Mesodermal cell (in vitro differentiated cells): ENCODE results near the gene CBFA2T3.

ENCODE experiments used
- H3K27ac ChIP-seq: 2 replicates; pipeline ENCODE4 v1.7.0; 2013; ENCODE audit warnings: mild to moderate bottlenecking, low read depth, low read length, moderate library complexity; ENCODE audit not compliant: severe bottlenecking
- H3K36me3 ChIP-seq: 2 replicates; pipeline ENCODE4 v1.7.1; 2013; ENCODE audit warnings: mild to moderate bottlenecking, low read length, moderate library complexity; ENCODE audit not compliant: control insufficient read depth, insufficient read depth
- H3K4me1 ChIP-seq: one replicate; pipeline ENCODE4 v1.7.1; 2013; ENCODE audit warnings: mild to moderate bottlenecking, low read length; ENCODE audit not compliant: insufficient read depth, control insufficient read depth, poor library complexity, severe bottlenecking
- H3K4me3 ChIP-seq: 2 replicates; pipeline ENCODE4 v1.7.0; 2013; ENCODE audit warnings: low read length, control low read depth, mild to moderate bottlenecking; ENCODE audit not compliant: insufficient read depth, poor library complexity, severe bottlenecking; ENCODE audit errors: extremely low read depth
- H3K9me3 ChIP-seq: 2 replicates; pipeline ENCODE4 v1.7.1; 2013; ENCODE audit warnings: mild to moderate bottlenecking, low read length, moderate library complexity; ENCODE audit not compliant: control insufficient read depth
- WGBS, 2 experiments: methylation state at CpG; one replicate each; pipeline ENCODE4 v1.1.5; 2013; ENCODE audit warnings: missing lambda C conversion rate in 2 of 2; ENCODE audit not compliant: insufficient coverage in 2 of 2; 5-methylcytosine and 5-hydroxymethylcytosine counted together

Gene CBFA2T3

GRCh38 chr16:88910284-88911135 lies 66.5 kb downstream of the CBFA2T3 start:
- Histone ChIP-seq H3K4me3 (no peak overlapping the region), H3K27ac (no peak overlapping the region), H3K4me1 (no peaks in the 10 kb centered on the region), H3K9me3 (peaks cover 8% of the 10 kb centered on the region), H3K36me3 (no peaks in the 10 kb centered on the region)
- WGBS, 2 experiments: 81 to 83% methylated on average over 17 to 25 of the region's 26 CpGs

GRCh38 chr16:88909431-88910210 lies 67.4 kb downstream of the CBFA2T3 start:
- Histone ChIP-seq H3K4me1 (no peaks in the 10 kb centered on the region), H3K36me3 (no peaks in the 10 kb centered on the region), H3K4me3 (no peak overlapping the region), H3K27ac (no peak overlapping the region), H3K9me3 (peaks cover 8% of the 10 kb centered on the region)
- WGBS, 2 experiments: 89 to 90% methylated on average over 42 to 44 of the region's 44 CpGs

GRCh38 chr16:88908307-88908706 lies 68.7 kb downstream of the CBFA2T3 start:
- no peaks in the 10 kb centered on the region for H3K4me1 ChIP-seq
- H3K4me3 ChIP-seq: no peak overlapping the region
- no peak overlapping the region for H3K27ac ChIP-seq
- H3K9me3 ChIP-seq: peaks cover 3% of the 10 kb centered on the region
- 88 to 92% methylated on average over 15 to 17 of the region's 17 CpGs for WGBS, 2 experiments
- no peaks in the 10 kb centered on the region for H3K36me3 ChIP-seq

GRCh38 chr16:88907768-88908167 lies 69.2 kb downstream of the CBFA2T3 start:
- no peak overlapping the region for H3K4me3 ChIP-seq
- WGBS, 2 experiments: 65 to 78% methylated on average over 3 to 4 of the region's 4 CpGs
- no peaks in the 10 kb centered on the region for H3K36me3 ChIP-seq
- H3K4me1 ChIP-seq: no peaks in the 10 kb centered on the region
- no peak overlapping the region for H3K27ac ChIP-seq
- H3K9me3 ChIP-seq: no peaks in the 10 kb centered on the region

- Histone ChIP-seq H3K9me3 (no peaks in the 10 kb centered on the region), H3K36me3 (no peaks in the 10 kb centered on the region), H3K4me3 (no peak overlapping the region), H3K4me1 (no peaks in the 10 kb centered on the region), H3K27ac (no peak overlapping the region)
- 85 to 93% methylated on average over 19 to 22 of the region's 22 CpGs for WGBS, 2 experiments
Observed at GRCh38 chr16:88906535-88907105, 70.4 kb downstream of the CBFA2T3 start.

GRCh38 chr16:88906020-88906419 lies 71.0 kb downstream of the CBFA2T3 start:
- WGBS, 2 experiments: 92% methylated on average over 10 to 16 of the region's 16 CpGs
- no peaks in the 10 kb centered on the region for H3K9me3 ChIP-seq
- H3K4me1 ChIP-seq: no peaks in the 10 kb centered on the region
- H3K4me3 ChIP-seq: no peak overlapping the region
- no peaks in the 10 kb centered on the region for H3K36me3 ChIP-seq
- H3K27ac ChIP-seq: no peak overlapping the region

- WGBS, 2 experiments: 68 to 100% methylated on average over 2 to 3 of the region's 13 CpGs
- H3K4me3 ChIP-seq: no peak overlapping the region
- H3K27ac ChIP-seq: no peak overlapping the region
- no peaks in the 10 kb centered on the region for H3K9me3 ChIP-seq
- no peaks in the 10 kb centered on the region for H3K4me1 ChIP-seq
- no peaks in the 10 kb centered on the region for H3K36me3 ChIP-seq
Observed at GRCh38 chr16:88905563-88905962, 71.4 kb downstream of the CBFA2T3 start.

GRCh38 chr16:88904676-88905365 lies 72.2 kb downstream of the CBFA2T3 start:
- no peaks in the 10 kb centered on the region for H3K4me1 ChIP-seq
- no peaks in the 10 kb centered on the region for H3K36me3 ChIP-seq
- 91% methylated on average over 8 to 17 of the region's 21 CpGs for WGBS, 2 experiments

GRCh38 chr16:88903267-88903666 lies 73.7 kb downstream of the CBFA2T3 start:
- WGBS, 2 experiments: 94% methylated on average over 12 to 13 of the region's 14 CpGs
- no peaks in the 10 kb centered on the region for H3K4me1 ChIP-seq
- no peak overlapping the region for H3K27ac ChIP-seq
- H3K9me3 ChIP-seq: no peaks in the 10 kb centered on the region
- H3K4me3 ChIP-seq: no peak overlapping the region
- no peaks in the 10 kb centered on the region for H3K36me3 ChIP-seq

More at GRCh38 chr16:88904676-88905365, 72.2 kb downstream of the CBFA2T3 start:
- Histone ChIP-seq H3K4me3 (no peak overlapping the region), H3K9me3 (no peaks in the 10 kb centered on the region), H3K27ac (no peak overlapping the region)

GRCh38 chr16:88902744-88903143 lies 74.3 kb downstream of the CBFA2T3 start:
- no peaks in the 10 kb centered on the region for H3K36me3 ChIP-seq

More at GRCh38 chr16:88902744-88903143, 74.3 kb downstream of the CBFA2T3 start:
- H3K4me1 ChIP-seq: no peaks in the 10 kb centered on the region
- no peaks in the 10 kb centered on the region for H3K9me3 ChIP-seq
- no peak overlapping the region for H3K4me3 ChIP-seq
- no peak overlapping the region for H3K27ac ChIP-seq
- 91 to 92% methylated on average over 11 to 13 of the region's 16 CpGs for WGBS, 2 experiments
